Body of pancreas (tissue), 4 donors: ENCODE data around the gene EIF4E1B.

Experiments used
- CTCF ChIP-seq, 7 experiments: fragments of 450-650 bp in 4 of 7; fragments of 200-600 bp in 3 of 7; sonication (generic) in 3 of 7; IDR thresholded peaks; one replicate each; pipeline ENCODE4 v1.5.1; 2016 to 2019; ENCODE audit warnings: antibody characterized with exemption in 7 of 7
- POLR2A ChIP-seq, 3 donors: fragments of 450-650 bp; IDR thresholded peaks; one replicate each; pipeline ENCODE4 v1.6.1; 2016; ENCODE audit warnings: antibody characterized with exemption in 3 of 3, mild to moderate bottlenecking in 2 of 3

- TF ChIP-seq CTCF (IDR thresholded peaks at IDR 0.05) (no peak), POLR2A (IDR thresholded peaks at IDR 0.05) (no peak)
Measured at GRCh38 chr5:176603091-176603490, 27.4 kb upstream of the EIF4E1B start.
